ENCODE data around the gene KLHL40.

Gene KLHL40

GRCh38 chr3:42662037-42662812, 23.1 kb upstream of the KLHL40 start:
- no peak for ATAC-seq
- Mint-ChIP-seq H3K4me1 (peaks cover 10% of the 10 kb centered on the region), H3K4me3 (no peak overlapping the region), H3K27ac (no peak overlapping the region), H3K9me3 (no peaks in the 10 kb centered on the region), H3K36me3 (no peaks in the 10 kb centered on the region)
- DNase-seq (ENCODE audit: low spot score in 2 of 2), result no peak

GRCh38 chr3:42662813-42663535, 22.4 kb upstream of the KLHL40 start:
- Mint-ChIP-seq H3K36me3 (no peaks in the 10 kb centered on the region), H3K4me3 (no peak overlapping the region), H3K9me3 (no peaks in the 10 kb centered on the region), H3K27ac (no peak overlapping the region), H3K4me1 (peaks cover 10% of the 10 kb centered on the region)
- DNase-seq (ENCODE audit: low spot score in 2 of 2), result no peak
- no peak for ATAC-seq

GRCh38 chr3:42663581-42664437, 21.5 kb upstream of the KLHL40 start:
- no peak for ATAC-seq
- no peak for DNase-seq (ENCODE audit: low spot score in 2 of 2)
- Mint-ChIP-seq H3K27ac (no peak overlapping the region), H3K36me3 (no peaks in the 10 kb centered on the region), H3K4me1 (peaks cover 10% of the 10 kb centered on the region), H3K4me3 (no peak overlapping the region), H3K9me3 (no peaks in the 10 kb centered on the region)

GRCh38 chr3:42664438-42664803, 20.9 kb upstream of the KLHL40 start:
- peaks cover 10% of the 10 kb centered on the region for H3K4me1 Mint-ChIP-seq
- no peak for ATAC-seq
- no peak for DNase-seq (ENCODE audit: low spot score in 2 of 2)
- no peaks in the 10 kb centered on the region for H3K9me3 Mint-ChIP-seq
- no peaks in the 10 kb centered on the region for H3K36me3 Mint-ChIP-seq
- H3K27ac Mint-ChIP-seq, result no peak overlapping the region
- H3K4me3 Mint-ChIP-seq, result no peak overlapping the region

GRCh38 chr3:42665050-42665878, 20.1 kb upstream of the KLHL40 start:
- Mint-ChIP-seq H3K4me1 (peaks cover 6% of the 10 kb centered on the region), H3K4me3 (no peak overlapping the region), H3K9me3 (no peaks in the 10 kb centered on the region), H3K36me3 (no peaks in the 10 kb centered on the region), H3K27ac (no peak overlapping the region)
- DNase-seq (ENCODE audit: low spot score in 2 of 2) (no peak), ATAC-seq (no peak)

- no peaks in the 10 kb centered on the region for H3K9me3 Mint-ChIP-seq
- no peaks in the 10 kb centered on the region for H3K4me1 Mint-ChIP-seq
- no peaks in the 10 kb centered on the region for H3K36me3 Mint-ChIP-seq
- no peak overlapping the region for H3K4me3 Mint-ChIP-seq
- ATAC-seq (no peak), DNase-seq (ENCODE audit: low spot score in 2 of 2) (no peak)
- H3K27ac Mint-ChIP-seq, result peak overlapping the region; percentile 12
These were observed 19.3 kb upstream of the KLHL40 start for GRCh38 chr3:42666022-42666421.

- DNase-seq (ENCODE audit: low spot score in 2 of 2), result no peak
- Mint-ChIP-seq H3K27ac (peak overlapping the region; percentile 12), H3K4me3 (no peak overlapping the region), H3K9me3 (no peaks in the 10 kb centered on the region), H3K4me1 (no peaks in the 10 kb centered on the region), H3K36me3 (no peaks in the 10 kb centered on the region)
- no peak for ATAC-seq
These were observed 18.7 kb upstream of the KLHL40 start for GRCh38 chr3:42666577-42666998.

GRCh38 chr3:42667096-42667522, 18.2 kb upstream of the KLHL40 start:
- Mint-ChIP-seq H3K4me3 (no peak overlapping the region), H3K36me3 (no peaks in the 10 kb centered on the region), H3K27ac (no peak overlapping the region), H3K4me1 (no peaks in the 10 kb centered on the region), H3K9me3 (no peaks in the 10 kb centered on the region)
- DNase-seq (ENCODE audit: low spot score in 2 of 2), result no peak
- ATAC-seq, result no peak

GRCh38 chr3:42667523-42668412, 17.6 kb upstream of the KLHL40 start:
- Mint-ChIP-seq H3K36me3 (no peaks in the 10 kb centered on the region), H3K27ac (no peak overlapping the region), H3K4me3 (no peak overlapping the region), H3K9me3 (no peaks in the 10 kb centered on the region), H3K4me1 (no peaks in the 10 kb centered on the region)
- ATAC-seq (no peak), DNase-seq (ENCODE audit: low spot score in 2 of 2) (no peak)

- Mint-ChIP-seq H3K27ac (no peak overlapping the region), H3K4me1 (no peaks in the 10 kb centered on the region), H3K9me3 (no peaks in the 10 kb centered on the region), H3K36me3 (no peaks in the 10 kb centered on the region), H3K4me3 (no peak overlapping the region)
- no peak for ATAC-seq
- no peak for DNase-seq (ENCODE audit: low spot score in 2 of 2)
These were observed 16.9 kb upstream of the KLHL40 start for GRCh38 chr3:42668413-42668760.

- no peaks in the 10 kb centered on the region for H3K36me3 Mint-ChIP-seq
- ATAC-seq (no peak), DNase-seq (ENCODE audit: low spot score in 2 of 2) (no peak)
- H3K9me3 Mint-ChIP-seq, result no peaks in the 10 kb centered on the region
- no peak overlapping the region for H3K27ac Mint-ChIP-seq
- H3K4me3 Mint-ChIP-seq, result no peak overlapping the region
- H3K4me1 Mint-ChIP-seq, result no peaks in the 10 kb centered on the region
These were observed 16.5 kb upstream of the KLHL40 start for GRCh38 chr3:42668793-42669217.

GRCh38 chr3:42670051-42670576, 15.2 kb upstream of the KLHL40 start:
- no peaks in the 10 kb centered on the region for H3K36me3 Mint-ChIP-seq
- H3K4me3 Mint-ChIP-seq, result no peak overlapping the region
- H3K9me3 Mint-ChIP-seq, result no peaks in the 10 kb centered on the region
- H3K4me1 Mint-ChIP-seq, result no peaks in the 10 kb centered on the region
- no peak for ATAC-seq
- H3K27ac Mint-ChIP-seq, result no peak overlapping the region
- no peak for DNase-seq (ENCODE audit: low spot score in 2 of 2)

- no peak overlapping the region for H3K27ac Mint-ChIP-seq
- no peak for ATAC-seq
- H3K4me1 Mint-ChIP-seq, result no peaks in the 10 kb centered on the region
- H3K36me3 Mint-ChIP-seq, result no peaks in the 10 kb centered on the region
- H3K4me3 Mint-ChIP-seq, result no peak overlapping the region
- no peak for DNase-seq (ENCODE audit: low spot score in 2 of 2)
- H3K9me3 Mint-ChIP-seq, result no peaks in the 10 kb centered on the region
These were observed 14.7 kb upstream of the KLHL40 start for GRCh38 chr3:42670670-42671069.

GRCh38 chr3:42672515-42672914, 12.8 kb upstream of the KLHL40 start:
- Mint-ChIP-seq H3K27ac (no peak overlapping the region), H3K4me1 (no peaks in the 10 kb centered on the region), H3K4me3 (no peak overlapping the region), H3K36me3 (no peaks in the 10 kb centered on the region), H3K9me3 (no peaks in the 10 kb centered on the region)
- no peak for ATAC-seq
- DNase-seq (ENCODE audit: low spot score in 2 of 2), result no peak
